Right lobe of liver (tissue), 6 donors: Measurements from ENCODE around the gene NEK9. TPM values are rescaled to one million over a fixed set of nuclear protein-coding genes. Genes with fewer than 3 reads are reported as not detected.
A peak's percentile ranks its signal among the peaks of the same experiment; 100 is the strongest.

Experiments
- ATAC-seq, 4 donors: fragments of 200-7000 bp; cut with Tn5 transposase; one replicate each; pipeline ENCODE4 v1.9.1; 2020; ENCODE audit warnings: mild to moderate bottlenecking in 4 of 4, moderate library complexity in 4 of 4
- DNase-seq, 3 donors: peaks; one replicate each; pipeline ENCODE4 v3.0.0-alpha.2; 2020
- H3K27ac ChIP-seq, 3 donors: fragments of 200-600 bp; one replicate each; pipeline ENCODE4 v1.8.0; 2022
- H3K27me3 ChIP-seq, 2 donors: fragments of 200-600 bp; one replicate each; pipeline ENCODE4 v1.8.0; 2022
- H3K36me3 ChIP-seq, 4 donors: fragments of 200-600 bp; sonication (generic) in 1 of 4; one replicate each; pipeline versions ENCODE4 v1.5.1 to v1.8.0; 2017 to 2022; ENCODE audit warnings: control low read depth in 1 of 4
- H3K4me1 ChIP-seq, 4 donors: fragments of 200-600 bp; sonication (generic) in 1 of 4; one replicate each; pipeline versions ENCODE4 v1.5.1 to v1.8.0; 2017 to 2022; ENCODE audit warnings: control low read depth in 1 of 4
- H3K4me3 ChIP-seq, 3 donors: fragments of 200-600 bp; one replicate each; pipeline ENCODE4 v1.8.0; 2022
- H3K9me3 ChIP-seq, 4 donors: fragments of 200-600 bp; sonication (generic) in 1 of 4; one replicate each; pipeline versions ENCODE4 v1.5.1 to v1.8.0; 2017 to 2022; ENCODE audit warnings: control low read depth in 1 of 4
- CTCF ChIP-seq, 4 donors: fragments of 200-600 bp in 3 of 4; fragments of 450-650 bp in 1 of 4; IDR thresholded peaks; one replicate each; pipeline versions ENCODE4 v1.5.1 to v1.8.0; 2016 to 2022; ENCODE audit warnings: antibody characterized with exemption in 4 of 4, mild to moderate bottlenecking in 2 of 4
- POLR2A ChIP-seq: fragments of 450-650 bp; IDR thresholded peaks from one replicate; pipeline ENCODE4 v1.6.1; 2017; ENCODE audit warnings: antibody characterized with exemption, mild to moderate bottlenecking
- WGBS: methylation state at CpG from one replicate; pipeline ENCODE4 v1.1.6; 2018; ENCODE audit warnings: low coverage, low lambda C conversion rate; ENCODE audit not compliant: insufficient coverage; ENCODE audit errors: missing lambda C conversion rate; 5-methylcytosine and 5-hydroxymethylcytosine counted together
- intact Hi-C, 2 donors: fragments of 100-400 bp; cut with DNase I; formaldehyde crosslinking; loops; one replicate each; pipeline versions ENCODE4 v1.11.2 to v1.14.1; 2022
- total RNA-seq, 6 experiments: library from RNA; depleted of rRNA in 2 of 6; stranded (reverse); fragments of >200 nt in 2 of 6; fragmentation: NEBNext Ultra II Directional in 3 of 6; extraction: Animal tissue kit (Norgen Biotek cat#: 25700) in 3 of 6; gene quantifications; one replicate each; pipeline versions ENCODE4 v1.1.0 to v1.2.4, GENCODE V29; 2016 to 2023
- donor health status: DM: no; HTN: yes; CAD: no.
- donor health status: DM: no; HTN: no; CAD: no.
- donor health status: DM: no; HTN: no; CAD: no.
- donor health status: DM: no; HTN: yes; CAD: no.
- donor health status: DM: no; HTN: yes; CAD: no.

Gene NEK9
- total RNA-seq, 6 experiments from 2014 or later: 22.2 to 56.8 (median 39.6) TPM

- H3K4me1 ChIP-seq: peaks cover 0 to 7% (median 3%) of the 10 kb centered on the region in 4 donors
- ATAC-seq (no peak), DNase-seq (no peak)
- H3K27me3 ChIP-seq: no peaks in the 10 kb centered on the region
- 61% methylated on average over 4 of the region's 5 CpGs for WGBS
- H3K9me3 ChIP-seq: no peaks in the 10 kb centered on the region
- no peak overlapping the region for H3K27ac ChIP-seq
- TF ChIP-seq CTCF (IDR thresholded peaks at IDR 0.05) (no peak), POLR2A (no peak)
- intact Hi-C loops: no loop called here
- H3K4me3 ChIP-seq: no peak overlapping the region
- H3K36me3 ChIP-seq: no peaks in the 10 kb centered on the region
Measured at GRCh38 chr14:75053396-75054291, 73.2 kb downstream of the NEK9 start.

GRCh38 chr14:75051556-75051899, 75.3 kb downstream of the NEK9 start:
- ATAC-seq: peak in 1 of 4 donors; percentile 8
- Histone ChIP-seq H3K4me1 (peaks cover 0 to 7% (median 3%) of the 10 kb centered on the region in 4 donors), H3K27ac (peak overlapping the region in 2 of 3 donors; percentile 85), H3K4me3 (peak overlapping the region; percentile 47 to 72 (median 65)), H3K27me3 (no peaks in the 10 kb centered on the region), H3K36me3 (no peaks in the 10 kb centered on the region), H3K9me3 (no peaks in the 10 kb centered on the region)
- intact Hi-C loops: no loop called here
- TF ChIP-seq CTCF (IDR thresholded peaks at IDR 0.05): no peak
- TF ChIP-seq POLR2A: no peak
- DNase-seq: no peak
- 17% methylated on average over 5 of the region's 5 CpGs for WGBS

GRCh38 chr14:75050852-75051555, 75.8 kb downstream of the NEK9 start, which contains the start of gene MLH3:
Gene MLH3 (minus strand): TSS chr14:75051467. CDS start chr14:75049655, 1,812 bp downstream.
- Histone ChIP-seq H3K4me1 (peaks cover 0 to 7% (median 3%) of the 10 kb centered on the region in 4 donors), H3K27me3 (no peaks in the 10 kb centered on the region), H3K9me3 (no peaks in the 10 kb centered on the region), H3K27ac (peak within 1 kb of the TSS; percentile 85 to 90 (median 85)), H3K36me3 (no peaks in the 10 kb centered on the region), H3K4me3 (peak within 1 kb of the TSS; percentile 47 to 72 (median 65))
- ATAC-seq (peak; percentile 92 to 97 (median 95)), DNase-seq (peak; percentile 86 to 89 (median 88))
- TF ChIP-seq POLR2A (peak; percentile 86), CTCF (IDR thresholded peaks at IDR 0.05) (no peak)
- intact Hi-C loops: no loop called here
- 1% methylated on average over 15 of the region's 59 CpGs for WGBS

- TF ChIP-seq POLR2A (no peak), CTCF (IDR thresholded peaks at IDR 0.05) (no peak)
- WGBS: 59% methylated on average over 3 of the region's 3 CpGs
- no peak overlapping the region for H3K27ac ChIP-seq
- H3K27me3 ChIP-seq: no peaks in the 10 kb centered on the region
- DNase-seq (no peak), ATAC-seq (no peak)
- H3K4me3 ChIP-seq: no peak overlapping the region
- no peaks in the 10 kb centered on the region for H3K36me3 ChIP-seq
- H3K9me3 ChIP-seq: no peaks in the 10 kb centered on the region
- intact Hi-C loops: no loop called here
- peaks cover 0 to 7% (median 3%) of the 10 kb centered on the region in 4 donors for H3K4me1 ChIP-seq
Measured at GRCh38 chr14:75049731-75050201, 77.1 kb downstream of the NEK9 start.
